Measurements from ENCODE around the gene RAB9A. TPM values are rescaled to one million over a fixed set of nuclear protein-coding genes. Genes with fewer than 3 reads are reported as not detected.

The RAB9A gene
- total and polyA plus RNA-seq, 9 of the 15 experiments (the other 6 are each of a cell fraction or from before 2014, with no cell fraction given), result 13.5 to 20.8 (median 17.7) TPM

DNA sequence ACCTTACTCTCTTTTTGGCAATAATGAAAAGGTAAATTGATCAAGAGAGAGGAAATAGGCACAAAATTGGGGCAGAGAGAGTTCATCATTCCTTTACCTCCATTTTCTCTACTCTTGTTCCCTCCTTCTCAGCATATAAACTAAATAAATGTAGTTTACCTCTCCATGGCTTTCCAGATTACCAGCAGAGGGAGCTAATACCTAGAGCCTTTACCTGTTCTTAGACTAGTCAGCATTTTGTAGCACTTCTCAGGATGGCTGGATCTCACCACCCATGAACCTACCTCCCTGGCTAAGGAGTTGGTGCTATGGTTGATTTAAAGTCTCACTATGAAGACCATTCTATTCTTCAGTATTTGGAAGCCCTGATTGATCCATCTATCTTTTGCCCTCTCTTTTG is 61.3 kb downstream of the RAB9A start:
- peak in 2 of 4 experiments; percentile 25 to 51 for DNase-seq (ENCODE audit: extremely low read depth in 1 of 4, low spot score in 3 of 4)
- H3K9me3 ChIP-seq (replicated peaks; ENCODE audit: control insufficient read depth, insufficient read depth, low read depth, low read length), result no peaks in the 10 kb centered on the region
- peak; percentile 85 for ATAC-seq
- H3K27me3 ChIP-seq (ENCODE audit: control insufficient read depth in 2 of 2, insufficient read depth in 2 of 2, low read length in 2 of 2), result no peaks in the 10 kb centered on the region
- in situ Hi-C loops (cut with MboI) (no loop called here), intact Hi-C loops (cut with micrococcal nuclease) (loop anchor here (1.0 to 2.0 kb wide), 2 partner anchors 243 to 282 kb away; no protein-coding TSS in a partner anchor)
- no peaks in the 10 kb centered on the region for H3K4me1 ChIP-seq (replicated peaks in 1 of 2; ENCODE audit: control insufficient read depth in 2 of 2, insufficient read depth in 2 of 2, low read length in 2 of 2)
- no peak overlapping the region for H3K4me2 ChIP-seq (ENCODE audit: insufficient read depth, low read length)
- H3K27ac ChIP-seq (ENCODE audit: extremely low read depth, low read depth, low read length), result no peak overlapping the region
- ChIA-PET CTCF (ENCODE audit: low intra/inter-chr PET ratio) (interaction anchor here (0.8 kb wide), 1 partner anchor 282 kb away, joined by 3 read pairs; no protein-coding TSS in a partner anchor), POLR2A (interaction anchor here (1.6 kb wide), 1 partner anchor 13 kb away, joined by 4 read pairs; no protein-coding TSS in a partner anchor)
- no peaks in the 10 kb centered on the region for H4K20me1 ChIP-seq (replicated peaks; ENCODE audit: control insufficient read depth, insufficient read depth, low read length)
- H3K79me2 ChIP-seq (ENCODE audit: control insufficient read depth, insufficient read depth, low read length), result no peaks in the 10 kb centered on the region
- H2AFZ ChIP-seq (ENCODE audit: low read depth, low read length), result no peak overlapping the region
- BruUV-seq (replicated peaks), result no TSS peak
- no peak overlapping the region for H3K9ac ChIP-seq (ENCODE audit: insufficient read depth in 1 of 2, low read depth in 2 of 2, low read length in 2 of 2)
- H3K4me3 ChIP-seq, result no peak overlapping the region
- no peaks in the 10 kb centered on the region for H3K9me1 ChIP-seq (ENCODE audit: control insufficient read depth, insufficient read depth, low read length)
- peak; percentile 49 for FAIRE-seq
- peaks cover 79% of the 10 kb centered on the region for H3K36me3 ChIP-seq (ENCODE audit: control insufficient read depth, insufficient read depth, low read length)
- peak; percentile 65; the same call in 1 of the 2 replicates for TF ChIP-seq MAFK (IDR thresholded peaks at IDR 0.05; ENCODE audit: low read length)
- TF ChIP-seq, protein P1, sequence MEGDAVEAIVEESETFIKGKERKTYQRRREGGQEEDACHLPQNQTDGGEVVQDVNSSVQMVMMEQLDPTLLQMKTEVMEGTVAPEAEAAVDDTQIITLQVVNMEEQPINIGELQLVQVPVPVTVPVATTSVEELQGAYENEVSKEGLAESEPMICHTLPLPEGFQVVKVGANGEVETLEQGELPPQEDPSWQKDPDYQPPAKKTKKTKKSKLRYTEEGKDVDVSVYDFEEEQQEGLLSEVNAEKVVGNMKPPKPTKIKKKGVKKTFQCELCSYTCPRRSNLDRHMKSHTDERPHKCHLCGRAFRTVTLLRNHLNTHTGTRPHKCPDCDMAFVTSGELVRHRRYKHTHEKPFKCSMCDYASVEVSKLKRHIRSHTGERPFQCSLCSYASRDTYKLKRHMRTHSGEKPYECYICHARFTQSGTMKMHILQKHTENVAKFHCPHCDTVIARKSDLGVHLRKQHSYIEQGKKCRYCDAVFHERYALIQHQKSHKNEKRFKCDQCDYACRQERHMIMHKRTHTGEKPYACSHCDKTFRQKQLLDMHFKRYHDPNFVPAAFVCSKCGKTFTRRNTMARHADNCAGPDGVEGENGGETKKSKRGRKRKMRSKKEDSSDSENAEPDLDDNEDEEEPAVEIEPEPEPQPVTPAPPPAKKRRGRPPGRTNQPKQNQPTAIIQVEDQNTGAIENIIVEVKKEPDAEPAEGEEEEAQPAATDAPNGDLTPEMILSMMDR (IDR thresholded peaks at IDR 0.05 in 2 of 3, conservative IDR thresholded peaks at IDR 0.05 in 1 of 3; ENCODE audit: insufficient read depth in 2 of 3, low read depth in 1 of 3, low read length in 3 of 3), result peak; percentile 23 to 62 (median 61); a peak in 5 of 6 replicates
- TF ChIP-seq, protein P2, sequence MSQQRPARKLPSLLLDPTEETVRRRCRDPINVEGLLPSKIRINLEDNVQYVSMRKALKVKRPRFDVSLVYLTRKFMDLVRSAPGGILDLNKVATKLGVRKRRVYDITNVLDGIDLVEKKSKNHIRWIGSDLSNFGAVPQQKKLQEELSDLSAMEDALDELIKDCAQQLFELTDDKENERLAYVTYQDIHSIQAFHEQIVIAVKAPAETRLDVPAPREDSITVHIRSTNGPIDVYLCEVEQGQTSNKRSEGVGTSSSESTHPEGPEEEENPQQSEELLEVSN (IDR thresholded peaks at IDR 0.05; ENCODE audit: borderline replicate concordance in 1 of 2, extremely low read depth in 1 of 2, insufficient read depth in 1 of 2, insufficient read length in 1 of 2, low read depth in 1 of 2, low read length in 1 of 2, poor library complexity in 1 of 2, severe bottlenecking in 1 of 2), result no peak
- TF ChIP-seq, protein P3, sequence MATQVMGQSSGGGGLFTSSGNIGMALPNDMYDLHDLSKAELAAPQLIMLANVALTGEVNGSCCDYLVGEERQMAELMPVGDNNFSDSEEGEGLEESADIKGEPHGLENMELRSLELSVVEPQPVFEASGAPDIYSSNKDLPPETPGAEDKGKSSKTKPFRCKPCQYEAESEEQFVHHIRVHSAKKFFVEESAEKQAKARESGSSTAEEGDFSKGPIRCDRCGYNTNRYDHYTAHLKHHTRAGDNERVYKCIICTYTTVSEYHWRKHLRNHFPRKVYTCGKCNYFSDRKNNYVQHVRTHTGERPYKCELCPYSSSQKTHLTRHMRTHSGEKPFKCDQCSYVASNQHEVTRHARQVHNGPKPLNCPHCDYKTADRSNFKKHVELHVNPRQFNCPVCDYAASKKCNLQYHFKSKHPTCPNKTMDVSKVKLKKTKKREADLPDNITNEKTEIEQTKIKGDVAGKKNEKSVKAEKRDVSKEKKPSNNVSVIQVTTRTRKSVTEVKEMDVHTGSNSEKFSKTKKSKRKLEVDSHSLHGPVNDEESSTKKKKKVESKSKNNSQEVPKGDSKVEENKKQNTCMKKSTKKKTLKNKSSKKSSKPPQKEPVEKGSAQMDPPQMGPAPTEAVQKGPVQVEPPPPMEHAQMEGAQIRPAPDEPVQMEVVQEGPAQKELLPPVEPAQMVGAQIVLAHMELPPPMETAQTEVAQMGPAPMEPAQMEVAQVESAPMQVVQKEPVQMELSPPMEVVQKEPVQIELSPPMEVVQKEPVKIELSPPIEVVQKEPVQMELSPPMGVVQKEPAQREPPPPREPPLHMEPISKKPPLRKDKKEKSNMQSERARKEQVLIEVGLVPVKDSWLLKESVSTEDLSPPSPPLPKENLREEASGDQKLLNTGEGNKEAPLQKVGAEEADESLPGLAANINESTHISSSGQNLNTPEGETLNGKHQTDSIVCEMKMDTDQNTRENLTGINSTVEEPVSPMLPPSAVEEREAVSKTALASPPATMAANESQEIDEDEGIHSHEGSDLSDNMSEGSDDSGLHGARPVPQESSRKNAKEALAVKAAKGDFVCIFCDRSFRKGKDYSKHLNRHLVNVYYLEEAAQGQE (IDR thresholded peaks at IDR 0.05; ENCODE audit: borderline replicate concordance), result peak; percentile 13; the same call in 1 of the 2 replicates
- TF ChIP-seq, protein P3 (CRISPR knock-in tag; IDR thresholded peaks at IDR 0.05; ENCODE audit: low read depth), result no peak
- TF ChIP-seq ZNF584 (CRISPR knock-in tag; IDR thresholded peaks at IDR 0.05; ENCODE audit: low read depth), result no peak
- peak; percentile 90 for TF ChIP-seq C11orf30 (IDR thresholded peaks at IDR 0.05; ENCODE audit: low read depth)
- peak; percentile 80 for TF ChIP-seq MAFG (tag; conservative IDR thresholded peaks at IDR 0.05)
- TF ChIP-seq, protein P4, sequence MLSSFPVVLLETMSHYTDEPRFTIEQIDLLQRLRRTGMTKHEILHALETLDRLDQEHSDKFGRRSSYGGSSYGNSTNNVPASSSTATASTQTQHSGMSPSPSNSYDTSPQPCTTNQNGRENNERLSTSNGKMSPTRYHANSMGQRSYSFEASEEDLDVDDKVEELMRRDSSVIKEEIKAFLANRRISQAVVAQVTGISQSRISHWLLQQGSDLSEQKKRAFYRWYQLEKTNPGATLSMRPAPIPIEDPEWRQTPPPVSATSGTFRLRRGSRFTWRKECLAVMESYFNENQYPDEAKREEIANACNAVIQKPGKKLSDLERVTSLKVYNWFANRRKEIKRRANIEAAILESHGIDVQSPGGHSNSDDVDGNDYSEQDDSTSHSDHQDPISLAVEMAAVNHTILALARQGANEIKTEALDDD (IDR thresholded peaks at IDR 0.05), result peak; percentile 75; the same call in 1 of the 2 replicates
